ENCODE results near the gene KCNE2.

KCNE2 gene

GRCh38 chr21:34331726-34332125 lies 32.1 kb upstream of the KCNE2 start:
- TF ChIP-seq SPI1 (IDR thresholded peaks at IDR 0.05; ENCODE audit: borderline replicate concordance, low read depth) (no peak), GABPA (IDR thresholded peaks at IDR 0.05; ENCODE audit: low read depth) (no peak), REST (IDR thresholded peaks at IDR 0.05; ENCODE audit: insufficient replicate concordance, low read depth) (no peak), POLR2AphosphoS5 (IDR thresholded peaks at IDR 0.05; ENCODE audit: low read depth) (no peak)
- TF ChIP-seq, protein P1, sequence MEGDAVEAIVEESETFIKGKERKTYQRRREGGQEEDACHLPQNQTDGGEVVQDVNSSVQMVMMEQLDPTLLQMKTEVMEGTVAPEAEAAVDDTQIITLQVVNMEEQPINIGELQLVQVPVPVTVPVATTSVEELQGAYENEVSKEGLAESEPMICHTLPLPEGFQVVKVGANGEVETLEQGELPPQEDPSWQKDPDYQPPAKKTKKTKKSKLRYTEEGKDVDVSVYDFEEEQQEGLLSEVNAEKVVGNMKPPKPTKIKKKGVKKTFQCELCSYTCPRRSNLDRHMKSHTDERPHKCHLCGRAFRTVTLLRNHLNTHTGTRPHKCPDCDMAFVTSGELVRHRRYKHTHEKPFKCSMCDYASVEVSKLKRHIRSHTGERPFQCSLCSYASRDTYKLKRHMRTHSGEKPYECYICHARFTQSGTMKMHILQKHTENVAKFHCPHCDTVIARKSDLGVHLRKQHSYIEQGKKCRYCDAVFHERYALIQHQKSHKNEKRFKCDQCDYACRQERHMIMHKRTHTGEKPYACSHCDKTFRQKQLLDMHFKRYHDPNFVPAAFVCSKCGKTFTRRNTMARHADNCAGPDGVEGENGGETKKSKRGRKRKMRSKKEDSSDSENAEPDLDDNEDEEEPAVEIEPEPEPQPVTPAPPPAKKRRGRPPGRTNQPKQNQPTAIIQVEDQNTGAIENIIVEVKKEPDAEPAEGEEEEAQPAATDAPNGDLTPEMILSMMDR (IDR thresholded peaks at IDR 0.05; ENCODE audit: insufficient read depth, low read length) = no peak
- Histone ChIP-seq H3K27ac (replicated peaks) (no peak overlapping the region), H3K27me3 (ENCODE audit: insufficient read depth, poor library complexity, severe bottlenecking) (no peaks in the 10 kb centered on the region), H3K4me3 (replicated peaks; ENCODE audit: insufficient read depth, low read length) (no peak overlapping the region)
- no peak for DNase-seq (ENCODE audit: low read depth in 1 of 2, low spot score in 1 of 2)

DNA sequence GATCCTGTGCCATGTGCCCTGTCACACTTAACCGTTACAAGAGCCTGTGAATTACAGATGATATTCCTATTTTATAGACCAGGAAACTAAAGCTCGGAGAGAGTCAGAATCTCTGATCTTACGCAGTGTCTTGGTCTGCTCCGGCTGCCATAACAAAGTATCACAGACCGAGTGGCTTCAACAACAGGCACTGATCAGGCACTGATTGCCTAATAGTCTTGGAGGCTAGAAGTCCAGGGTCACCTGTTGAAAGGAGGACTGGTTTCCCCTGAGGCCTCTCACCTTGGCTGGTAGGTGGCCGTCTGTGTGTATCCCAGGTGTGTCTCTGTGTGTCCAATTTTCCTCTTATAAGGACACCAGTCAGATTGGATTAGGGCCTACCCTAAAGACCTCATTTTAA lies 31.5 kb upstream of the KCNE2 start:
- Histone ChIP-seq H3K27ac (replicated peaks) (no peak overlapping the region), H3K27me3 (ENCODE audit: insufficient read depth, poor library complexity, severe bottlenecking) (no peaks in the 10 kb centered on the region), H3K4me3 (replicated peaks; ENCODE audit: insufficient read depth, low read length) (no peak overlapping the region)
- no peak for DNase-seq (ENCODE audit: low read depth in 1 of 2, low spot score in 1 of 2)
- TF ChIP-seq REST (IDR thresholded peaks at IDR 0.05; ENCODE audit: insufficient replicate concordance, low read depth) = no peak
- no peak for TF ChIP-seq POLR2AphosphoS5 (IDR thresholded peaks at IDR 0.05; ENCODE audit: low read depth)
- no peak for TF ChIP-seq GABPA (IDR thresholded peaks at IDR 0.05; ENCODE audit: low read depth)
- no peak for TF ChIP-seq SPI1 (IDR thresholded peaks at IDR 0.05; ENCODE audit: borderline replicate concordance, low read depth)
- TF ChIP-seq, protein P1 (IDR thresholded peaks at IDR 0.05; ENCODE audit: insufficient read depth, low read length) = no peak

DNA sequence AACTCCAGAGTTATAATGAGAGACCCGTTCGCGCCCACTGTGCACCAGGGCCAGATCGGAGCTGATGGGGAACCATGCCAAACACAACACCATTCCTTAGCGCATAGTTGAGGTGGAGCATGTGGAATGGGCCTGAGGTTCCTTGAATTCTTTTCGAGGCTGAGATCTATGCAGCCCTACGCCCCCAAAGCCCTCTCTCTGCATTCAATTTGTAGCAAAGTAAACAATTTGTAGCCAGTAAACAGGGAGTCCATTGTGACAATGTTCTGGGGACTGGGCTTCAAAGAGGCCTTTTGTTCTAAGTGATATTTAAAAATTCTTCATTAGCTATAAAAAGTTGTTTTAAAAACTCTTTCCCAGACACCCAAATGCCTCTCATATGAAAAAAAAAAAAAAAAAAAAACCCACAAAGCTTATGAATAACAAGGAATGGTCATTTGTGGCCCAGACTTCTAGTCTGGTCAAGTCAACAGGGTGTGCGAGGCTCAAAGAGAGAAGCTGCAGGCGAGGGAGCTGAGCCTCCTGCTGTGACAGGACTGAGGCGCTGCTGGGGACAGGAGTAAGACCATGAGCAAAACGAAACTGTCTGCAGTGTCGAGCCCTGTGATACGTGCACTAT lies 30.6 kb upstream of the KCNE2 start:
- no peak overlapping the region for H3K27ac ChIP-seq (replicated peaks)
- TF ChIP-seq POLR2AphosphoS5 (IDR thresholded peaks at IDR 0.05; ENCODE audit: low read depth) (no peak), SPI1 (IDR thresholded peaks at IDR 0.05; ENCODE audit: borderline replicate concordance, low read depth) (no peak), REST (IDR thresholded peaks at IDR 0.05; ENCODE audit: insufficient replicate concordance, low read depth) (no peak)
- no peaks in the 10 kb centered on the region for H3K27me3 ChIP-seq (ENCODE audit: insufficient read depth, poor library complexity, severe bottlenecking)
- no peak for DNase-seq (ENCODE audit: low read depth in 1 of 2, low spot score in 1 of 2)
- no peak overlapping the region for H3K4me3 ChIP-seq (replicated peaks; ENCODE audit: insufficient read depth, low read length)
